ENCODE measurements around the gene CDH24.

Gene CDH24

GRCh38 chr14:23103581-23103980 lies 46.3 kb upstream of the CDH24 start:
- no peak for DNase-seq (ENCODE audit: low read depth, low spot score)
- POLR2A ChIA-PET, result no interaction called here
- CTCF ChIA-PET, result interaction anchor here (1.3 to 8.4 kb wide), 5 partner anchors 9 to 117 kb away, joined by 3 to 86 read pairs (median 6); no protein-coding TSS in a partner anchor
- no peak overlapping the region for H3K4me3 ChIP-seq (ENCODE audit: low read depth, low read length)
- TF ChIP-seq, protein P1, sequence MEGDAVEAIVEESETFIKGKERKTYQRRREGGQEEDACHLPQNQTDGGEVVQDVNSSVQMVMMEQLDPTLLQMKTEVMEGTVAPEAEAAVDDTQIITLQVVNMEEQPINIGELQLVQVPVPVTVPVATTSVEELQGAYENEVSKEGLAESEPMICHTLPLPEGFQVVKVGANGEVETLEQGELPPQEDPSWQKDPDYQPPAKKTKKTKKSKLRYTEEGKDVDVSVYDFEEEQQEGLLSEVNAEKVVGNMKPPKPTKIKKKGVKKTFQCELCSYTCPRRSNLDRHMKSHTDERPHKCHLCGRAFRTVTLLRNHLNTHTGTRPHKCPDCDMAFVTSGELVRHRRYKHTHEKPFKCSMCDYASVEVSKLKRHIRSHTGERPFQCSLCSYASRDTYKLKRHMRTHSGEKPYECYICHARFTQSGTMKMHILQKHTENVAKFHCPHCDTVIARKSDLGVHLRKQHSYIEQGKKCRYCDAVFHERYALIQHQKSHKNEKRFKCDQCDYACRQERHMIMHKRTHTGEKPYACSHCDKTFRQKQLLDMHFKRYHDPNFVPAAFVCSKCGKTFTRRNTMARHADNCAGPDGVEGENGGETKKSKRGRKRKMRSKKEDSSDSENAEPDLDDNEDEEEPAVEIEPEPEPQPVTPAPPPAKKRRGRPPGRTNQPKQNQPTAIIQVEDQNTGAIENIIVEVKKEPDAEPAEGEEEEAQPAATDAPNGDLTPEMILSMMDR (IDR thresholded peaks at IDR 0.05; ENCODE audit: insufficient read depth, low read length, missing control alignments), result no peak

- H3K4me3 ChIP-seq (ENCODE audit: low read depth, low read length), result no peak overlapping the region
- ChIA-PET POLR2A (interaction anchor here (1.2 kb wide), 1 partner anchor 34 kb away, joined by 3 read pairs; no protein-coding TSS in a partner anchor), CTCF (interaction anchor here (1.1 to 9.6 kb wide), 8 partner anchors 9 to 546 kb away, joined by 3 to 133 read pairs (median 14); no protein-coding TSS in a partner anchor)
- DNase-seq (ENCODE audit: low read depth, low spot score), result no peak
- TF ChIP-seq, protein P1 (IDR thresholded peaks at IDR 0.05; ENCODE audit: insufficient read depth, low read length, missing control alignments), result no peak
Observed at GRCh38 chr14:23102801-23103200, 45.5 kb upstream of the CDH24 start.

DNA sequence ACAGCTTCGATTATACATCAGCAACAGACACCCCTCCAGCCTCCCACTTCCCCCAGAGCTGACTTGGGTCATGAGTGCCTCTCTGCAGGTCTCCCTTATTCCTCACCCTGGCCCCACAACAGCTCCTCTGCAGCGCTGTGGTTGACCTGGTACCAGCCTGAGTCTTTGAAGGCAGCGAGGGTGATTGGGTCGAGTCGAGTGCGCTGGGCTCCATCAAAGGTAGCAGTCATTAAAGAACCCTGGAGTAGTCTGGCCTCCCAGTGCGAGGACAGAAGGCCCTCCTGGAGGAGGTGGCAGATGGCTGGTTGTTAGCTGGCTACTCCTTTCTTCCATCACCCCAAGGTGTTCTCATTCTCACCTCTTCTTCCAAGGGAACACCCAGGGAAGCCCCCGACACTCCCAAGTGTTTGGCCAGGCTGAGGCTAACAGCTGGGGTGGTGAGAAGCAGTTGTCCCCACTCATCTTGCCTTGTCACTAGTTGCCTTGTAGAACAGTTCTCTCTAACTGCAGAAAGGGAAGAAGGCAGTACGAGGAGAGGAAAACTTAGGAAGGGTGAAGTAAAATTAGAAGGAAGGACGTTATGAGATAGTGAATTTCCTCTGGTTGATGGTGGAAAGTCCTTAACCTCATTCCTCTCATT lies 44.8 kb upstream of the CDH24 start:
- H3K4me3 ChIP-seq (ENCODE audit: low read depth, low read length), result no peak overlapping the region
- ChIA-PET CTCF (interaction anchor here (1.1 to 9.6 kb wide), 7 partner anchors 10 to 545 kb away, joined by 4 to 133 read pairs (median 23); no protein-coding TSS in a partner anchor), POLR2A (interaction anchor here (1.2 kb wide), 1 partner anchor 34 kb away, joined by 3 read pairs; no protein-coding TSS in a partner anchor)
- no peak for DNase-seq (ENCODE audit: low read depth, low spot score)
- TF ChIP-seq, protein P1 (IDR thresholded peaks at IDR 0.05; ENCODE audit: insufficient read depth, low read length, missing control alignments), result no peak

- no peak overlapping the region for H3K4me3 ChIP-seq (ENCODE audit: low read depth, low read length)
- POLR2A ChIA-PET, result no interaction called here
- CTCF ChIA-PET, result interaction anchor here (0.9 to 9.6 kb wide), 10 partner anchors 10 to 171 kb away, joined by 3 to 133 read pairs (median 6); no protein-coding TSS in a partner anchor
- no peak for DNase-seq (ENCODE audit: low read depth, low spot score)
- TF ChIP-seq, protein P1 (IDR thresholded peaks at IDR 0.05; ENCODE audit: insufficient read depth, low read length, missing control alignments), result no peak
Observed at GRCh38 chr14:23101213-23101970, 44.1 kb upstream of the CDH24 start.

- POLR2A ChIA-PET, result no interaction called here
- TF ChIP-seq, protein P1 (IDR thresholded peaks at IDR 0.05; ENCODE audit: insufficient read depth, low read length, missing control alignments), result no peak
- no peak for DNase-seq (ENCODE audit: low read depth, low spot score)
- no peak overlapping the region for H3K4me3 ChIP-seq (ENCODE audit: low read depth, low read length)
- CTCF ChIA-PET, result interaction anchor here (1.0 to 9.6 kb wide), 9 partner anchors 11 to 117 kb away, joined by 3 to 133 read pairs (median 5); partner anchors contain the start of gene AJUBA
Observed at GRCh38 chr14:23099212-23099861, 42.0 kb upstream of the CDH24 start.
